H54 (cell line): ENCODE data around the gene LDB2.

Experiments
- DNase-seq: peaks from one replicate; pipeline ENCODE4 v3.0.0; 2011; ENCODE audit warnings: low spot score, mixed read lengths; ENCODE audit not compliant: insufficient read length
- FAIRE-seq: peaks from 3 replicates; lab custom pipeline; 2011; peaks lifted over from hg19 to GRCh38; lab: Jason Lieb, UNC
- POLR2A ChIP-seq: IDR thresholded peaks from 2 replicates; pipeline ENCODE4 v1.6.1; 2011; ENCODE audit warnings: low read depth, mild to moderate bottlenecking, low read length

Gene LDB2

GRCh38 chr4:16668488-16668887 is 230.0 kb downstream of the LDB2 start:
- DNase-seq, result no peak
- TF ChIP-seq POLR2A, result no peak
- no peak for FAIRE-seq

GRCh38 chr4:16667464-16667863 is 231.0 kb downstream of the LDB2 start:
- FAIRE-seq (no peak), DNase-seq (peak; percentile 0)
- no peak for TF ChIP-seq POLR2A

DNA sequence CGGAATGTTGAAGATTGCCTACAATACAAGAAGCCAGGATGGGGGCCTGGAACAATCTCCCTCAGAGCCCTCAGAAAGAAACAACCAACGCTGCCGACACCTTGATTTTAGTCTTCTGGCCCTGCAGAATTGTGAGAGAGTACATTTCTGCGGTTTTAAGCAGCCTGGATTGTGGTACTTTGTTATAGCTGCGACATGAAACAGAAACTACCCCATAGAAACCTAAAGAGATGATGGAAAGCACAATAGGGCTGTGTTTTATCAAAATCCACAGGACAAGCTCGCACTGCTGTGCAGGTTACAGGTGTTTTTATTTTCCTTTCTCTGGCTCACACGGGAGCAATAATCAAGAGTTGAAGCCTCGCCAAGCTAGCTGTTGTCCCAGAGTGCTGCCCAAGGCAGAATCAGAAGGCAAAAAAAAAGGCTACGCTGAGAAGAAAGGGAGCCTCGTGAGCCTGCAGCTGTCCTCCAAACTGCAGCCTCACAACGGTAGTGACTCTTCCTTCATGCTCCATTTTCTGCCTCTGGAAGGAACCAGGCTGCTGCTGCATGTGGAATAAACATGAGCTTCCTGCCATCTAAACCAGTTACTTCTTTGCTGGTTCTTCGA is 232.4 kb downstream of the LDB2 start:
- DNase-seq, result no peak
- FAIRE-seq, result no peak
- TF ChIP-seq POLR2A, result no peak

GRCh38 chr4:16663732-16664131 is 234.7 kb downstream of the LDB2 start:
- no peak for TF ChIP-seq POLR2A
- FAIRE-seq, result no peak
- DNase-seq, result no peak

DNA sequence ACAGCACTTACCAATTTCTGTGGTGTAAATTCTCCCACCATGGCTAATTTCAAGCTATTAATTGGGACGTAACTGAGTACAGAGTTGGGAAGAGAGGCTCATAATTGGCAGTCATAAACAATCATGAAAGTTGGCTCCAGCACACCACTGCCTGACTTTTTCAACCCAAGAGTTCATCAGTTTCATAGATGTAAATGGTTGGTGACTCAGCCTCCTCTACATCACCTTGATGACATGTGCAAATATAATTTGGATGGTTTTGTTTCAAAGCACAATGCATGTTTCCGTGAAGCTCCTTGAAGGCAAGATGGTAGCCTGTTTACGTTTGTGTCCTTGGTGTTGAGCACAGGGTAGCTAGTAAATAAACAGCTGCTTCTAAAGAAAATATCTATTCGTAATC is 235.1 kb downstream of the LDB2 start:
- DNase-seq (no peak), FAIRE-seq (no peak)
- no peak for TF ChIP-seq POLR2A

DNA sequence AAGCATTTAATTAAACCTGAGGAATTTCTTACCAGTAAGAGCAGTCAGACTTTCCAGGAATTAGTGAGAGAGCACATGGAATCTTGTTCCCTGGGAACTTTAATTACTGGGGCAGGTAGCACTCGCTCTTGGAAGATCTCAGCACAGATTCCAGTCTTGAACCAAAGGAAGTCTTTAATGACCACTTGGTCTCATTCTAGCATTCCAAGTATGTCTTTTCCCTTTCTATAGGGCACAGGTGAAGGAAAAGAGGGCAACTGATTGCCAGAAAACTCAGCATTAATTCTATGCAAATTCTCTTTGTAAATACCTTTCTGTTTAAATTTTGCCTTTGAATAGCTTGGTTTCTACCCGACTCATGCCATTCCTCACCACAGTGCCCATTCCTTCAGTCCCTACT is 236.6 kb downstream of the LDB2 start:
- DNase-seq (no peak), FAIRE-seq (no peak)
- TF ChIP-seq POLR2A, result no peak

DNA sequence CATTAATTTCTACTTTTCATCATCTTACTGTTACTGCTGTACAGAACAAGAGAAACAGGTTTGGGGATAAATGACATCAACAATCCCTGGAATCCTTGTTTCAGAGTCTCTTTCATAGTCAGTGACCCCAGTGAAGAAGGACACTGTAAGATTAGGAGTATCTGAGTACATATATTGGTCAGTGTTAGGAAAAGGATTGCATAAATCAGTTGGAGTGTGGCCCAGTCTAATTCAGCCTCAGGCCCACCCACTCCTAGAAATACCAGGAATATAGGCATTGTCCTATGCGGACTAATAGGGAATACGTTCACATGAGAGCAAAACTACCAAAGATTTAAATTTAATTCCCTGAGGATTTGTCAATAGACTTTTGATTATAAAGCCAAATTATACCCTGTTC is 237.8 kb downstream of the LDB2 start:
- DNase-seq (no peak), FAIRE-seq (no peak)
- TF ChIP-seq POLR2A, result no peak

DNA sequence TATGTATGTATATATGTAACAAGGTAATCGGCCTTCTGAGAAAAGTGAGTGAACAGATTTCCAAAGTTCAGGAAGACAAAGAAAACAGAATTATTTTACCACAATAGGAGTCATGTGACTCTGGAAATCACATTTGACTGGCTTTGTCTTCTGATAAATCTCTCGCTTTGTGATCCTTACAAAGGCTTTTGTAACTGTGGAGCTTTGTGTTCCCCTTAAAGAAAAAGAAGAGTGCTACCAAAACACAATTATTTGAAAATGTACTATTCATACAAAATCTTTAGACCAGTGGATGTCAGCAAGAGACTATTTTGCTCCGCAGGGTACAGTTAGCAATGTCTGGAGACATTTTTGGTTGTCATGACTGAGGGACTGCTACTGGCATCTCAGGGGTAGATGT is 238.8 kb downstream of the LDB2 start:
- no peak for TF ChIP-seq POLR2A
- no peak for FAIRE-seq
- DNase-seq, result no peak

- DNase-seq (no peak), FAIRE-seq (no peak)
- TF ChIP-seq POLR2A, result no peak
These were observed 239.4 kb downstream of the LDB2 start for GRCh38 chr4:16659079-16659478.

DNA sequence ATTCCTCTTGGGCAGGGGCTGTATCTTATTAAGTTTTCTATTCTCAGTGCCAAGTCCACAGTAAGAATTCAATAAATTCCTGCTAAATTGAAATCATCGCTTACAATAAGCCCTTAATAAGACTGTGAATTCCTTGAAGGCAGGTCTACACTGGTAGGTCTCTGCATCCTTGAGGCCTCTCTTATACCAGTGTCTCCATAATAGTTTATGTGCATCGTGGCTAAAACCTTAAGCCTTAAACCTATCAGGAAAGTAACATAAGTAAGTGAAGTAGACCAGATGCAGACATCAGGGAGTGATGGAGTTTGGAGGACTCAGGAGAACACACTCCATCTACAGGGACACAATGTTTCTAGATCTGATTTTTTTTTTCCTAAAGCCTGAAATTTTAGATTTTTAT is 240.3 kb downstream of the LDB2 start:
- no peak for TF ChIP-seq POLR2A
- FAIRE-seq (no peak), DNase-seq (no peak)

DNA sequence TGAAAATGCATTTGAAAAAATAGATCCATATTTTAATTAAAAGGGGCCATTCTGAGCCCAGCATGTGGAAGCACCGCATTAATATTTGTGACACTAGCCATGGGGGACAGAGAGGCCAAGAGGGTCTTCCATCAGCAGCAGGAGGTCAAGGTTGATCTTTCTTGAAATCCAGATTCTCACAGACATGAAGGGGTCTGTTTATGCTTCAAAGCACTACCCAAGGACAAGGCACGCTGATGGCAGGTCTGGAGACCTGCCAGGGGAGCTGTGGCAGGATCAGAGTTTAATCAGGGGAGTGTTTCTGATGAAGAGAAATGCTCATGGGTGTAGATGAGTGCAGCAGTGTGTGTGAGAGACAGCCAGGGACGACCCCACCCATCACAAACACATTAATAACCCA is 243.3 kb downstream of the LDB2 start:
- no peak for TF ChIP-seq POLR2A
- FAIRE-seq, result no peak
- no peak for DNase-seq

GRCh38 chr4:16652732-16653305 is 245.6 kb downstream of the LDB2 start:
- no peak for FAIRE-seq
- TF ChIP-seq POLR2A, result no peak
- no peak for DNase-seq

- DNase-seq (no peak), FAIRE-seq (no peak)
- no peak for TF ChIP-seq POLR2A
These were observed 252.0 kb downstream of the LDB2 start for GRCh38 chr4:16646459-16646858.

GRCh38 chr4:16643893-16644292 is 254.6 kb downstream of the LDB2 start:
- DNase-seq (no peak), FAIRE-seq (no peak)
- no peak for TF ChIP-seq POLR2A

DNA sequence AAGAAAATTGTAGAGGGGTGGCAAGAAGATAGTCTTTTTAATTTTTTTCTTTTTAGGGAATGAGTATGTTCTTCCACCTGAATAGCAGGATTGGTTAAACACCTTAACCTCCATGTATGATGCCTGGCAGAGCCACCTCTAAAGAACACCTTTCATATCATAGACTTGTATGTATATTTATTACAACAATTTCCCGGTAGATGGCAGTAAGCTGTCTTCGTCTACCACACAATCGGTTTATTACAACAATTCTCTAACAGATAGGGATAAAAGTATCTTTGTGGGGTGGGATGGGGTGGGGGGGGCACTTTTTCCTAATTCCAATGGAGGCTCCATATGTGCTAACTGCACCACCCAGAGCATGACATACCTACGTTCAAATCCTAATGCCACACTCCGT is 255.5 kb downstream of the LDB2 start:
- no peak for TF ChIP-seq POLR2A
- DNase-seq, result no peak
- no peak for FAIRE-seq
